Testis (tissue), 2 donors: ENCODE results near the gene LBX2.

ENCODE experiments used
- CTCF ChIP-seq, 3 experiments: fragments of 450-650 bp in 2 of 3; fragments of 200-600 bp in 1 of 3; sonication (generic) in 1 of 3; IDR thresholded peaks; one replicate each; pipeline ENCODE4 v1.5.1; 2016 to 2019; ENCODE audit warnings: antibody characterized with exemption in 3 of 3, mild to moderate bottlenecking in 2 of 3, moderate library complexity in 1 of 3
- POLR2A ChIP-seq: fragments of 450-650 bp; IDR thresholded peaks from one replicate; pipeline ENCODE4 v1.6.1; 2017; ENCODE audit warnings: antibody characterized with exemption, mild to moderate bottlenecking, moderate library complexity

GRCh38 chr2:74512744-74513604 lies 13.6 kb upstream of the LBX2 start:
- TF ChIP-seq POLR2A (no peak), CTCF (IDR thresholded peaks at IDR 0.05) (no peak)
